ENCODE data around the gene DPEP1.
"Not testable (repeated sequence)": the region's sequence is repeated elsewhere in the genome, so short reads cannot be mapped to it uniquely, and the experiment has no call there.

The DPEP1 gene

GRCh38 chr16:89570342-89570923, 43.0 kb upstream of the DPEP1 start:
- Histone ChIP-seq H4K20me1 (ENCODE audit: insufficient read depth, low read length, poor library complexity, severe bottlenecking) (peaks cover 9% of the 10 kb centered on the region), H3K9me3 (ENCODE audit: insufficient read depth, low read depth, low read length) (no peaks in the 10 kb centered on the region), H3K4me1 (ENCODE audit: insufficient read depth, low read length, poor library complexity, severe bottlenecking) (no peaks in the 10 kb centered on the region), H3K9me2 (replicated peaks; ENCODE audit: low read depth, low read length) (no peaks in the 10 kb centered on the region), H3K27me3 (ENCODE audit: insufficient read depth, low read length, poor library complexity, severe bottlenecking) (no peaks in the 10 kb centered on the region), H3K4me3 (ENCODE audit: low read length, poor library complexity, severe bottlenecking) (no peak overlapping the region), H3K9ac (ENCODE audit: low read depth, low read length, poor library complexity, severe bottlenecking) (no peak overlapping the region), H3K36me3 (ENCODE audit: insufficient read depth, low read length) (no peaks in the 10 kb centered on the region), H3F3A (ENCODE audit: low read depth) (no peaks in the 10 kb centered on the region), H2AFZ (ENCODE audit: low read length) (no peak overlapping the region), H3K79me2 (ENCODE audit: insufficient read depth, low read length) (peaks cover 4% of the 10 kb centered on the region; the same call in 1 of the 2 replicates), H3K4me2 (ENCODE audit: low read depth, low read length, poor library complexity, severe bottlenecking) (no peak overlapping the region)
- no peak for TF ChIP-seq CTCF (conservative IDR thresholded peaks at IDR 0.05; ENCODE audit: low read length)
- TF ChIP-seq EZH2phosphoT487 (IDR thresholded peaks at IDR 0.05; ENCODE audit: borderline replicate concordance): no peak

GRCh38 chr16:89570983-89571598, 42.4 kb upstream of the DPEP1 start:
- H3K79me2 ChIP-seq (ENCODE audit: insufficient read depth, low read length); H3K9ac ChIP-seq (ENCODE audit: low read depth, low read length, poor library complexity, severe bottlenecking); H3K4me2 ChIP-seq (ENCODE audit: low read depth, low read length, poor library complexity, severe bottlenecking); H3K4me3 ChIP-seq (ENCODE audit: low read length, poor library complexity, severe bottlenecking); H4K20me1 ChIP-seq (ENCODE audit: insufficient read depth, low read length, poor library complexity, severe bottlenecking); H3F3A ChIP-seq (ENCODE audit: low read depth); H3K27me3 ChIP-seq (ENCODE audit: insufficient read depth, low read length, poor library complexity, severe bottlenecking); H3K9me3 ChIP-seq (ENCODE audit: insufficient read depth, low read depth, low read length); H3K4me1 ChIP-seq (ENCODE audit: insufficient read depth, low read length, poor library complexity, severe bottlenecking); H2AFZ ChIP-seq (ENCODE audit: low read length); H3K9me2 ChIP-seq (replicated peaks; ENCODE audit: low read depth, low read length); H3K36me3 ChIP-seq (ENCODE audit: insufficient read depth, low read length): not testable (repeated sequence)

GRCh38 chr16:89571636-89572035, 41.8 kb upstream of the DPEP1 start:
- Histone ChIP-seq H3K4me2 (ENCODE audit: low read depth, low read length, poor library complexity, severe bottlenecking) (no peak overlapping the region), H3K4me3 (ENCODE audit: low read length, poor library complexity, severe bottlenecking) (no peak overlapping the region), H3K9me3 (ENCODE audit: insufficient read depth, low read depth, low read length) (no peaks in the 10 kb centered on the region), H3K9me2 (replicated peaks; ENCODE audit: low read depth, low read length) (no peaks in the 10 kb centered on the region), H3K36me3 (ENCODE audit: insufficient read depth, low read length) (no peaks in the 10 kb centered on the region), H3K9ac (ENCODE audit: low read depth, low read length, poor library complexity, severe bottlenecking) (no peak overlapping the region), H2AFZ (ENCODE audit: low read length) (no peak overlapping the region), H3K27me3 (ENCODE audit: insufficient read depth, low read length, poor library complexity, severe bottlenecking) (no peaks in the 10 kb centered on the region), H3F3A (ENCODE audit: low read depth) (no peaks in the 10 kb centered on the region), H3K79me2 (ENCODE audit: insufficient read depth, low read length) (no peaks in the 10 kb centered on the region), H3K4me1 (ENCODE audit: insufficient read depth, low read length, poor library complexity, severe bottlenecking) (no peaks in the 10 kb centered on the region), H4K20me1 (ENCODE audit: insufficient read depth, low read length, poor library complexity, severe bottlenecking) (peaks cover 3% of the 10 kb centered on the region)
- TF ChIP-seq EZH2phosphoT487 (IDR thresholded peaks at IDR 0.05; ENCODE audit: borderline replicate concordance): no peak
- no peak for TF ChIP-seq CTCF (conservative IDR thresholded peaks at IDR 0.05; ENCODE audit: low read length)

GRCh38 chr16:89572073-89572484, 41.4 kb upstream of the DPEP1 start:
- Histone ChIP-seq H3K9ac (ENCODE audit: low read depth, low read length, poor library complexity, severe bottlenecking) (no peak overlapping the region), H3F3A (ENCODE audit: low read depth) (no peaks in the 10 kb centered on the region), H3K27me3 (ENCODE audit: insufficient read depth, low read length, poor library complexity, severe bottlenecking) (no peaks in the 10 kb centered on the region), H3K4me2 (ENCODE audit: low read depth, low read length, poor library complexity, severe bottlenecking) (no peak overlapping the region), H3K79me2 (ENCODE audit: insufficient read depth, low read length) (no peaks in the 10 kb centered on the region), H3K4me1 (ENCODE audit: insufficient read depth, low read length, poor library complexity, severe bottlenecking) (no peaks in the 10 kb centered on the region), H3K9me2 (replicated peaks; ENCODE audit: low read depth, low read length) (no peaks in the 10 kb centered on the region), H2AFZ (ENCODE audit: low read length) (no peak overlapping the region), H3K36me3 (ENCODE audit: insufficient read depth, low read length) (no peaks in the 10 kb centered on the region), H3K4me3 (ENCODE audit: low read length, poor library complexity, severe bottlenecking) (no peak overlapping the region), H4K20me1 (ENCODE audit: insufficient read depth, low read length, poor library complexity, severe bottlenecking) (no peaks in the 10 kb centered on the region), H3K9me3 (ENCODE audit: insufficient read depth, low read depth, low read length) (no peaks in the 10 kb centered on the region)
- TF ChIP-seq CTCF (conservative IDR thresholded peaks at IDR 0.05; ENCODE audit: low read length): no peak
- TF ChIP-seq EZH2phosphoT487 (IDR thresholded peaks at IDR 0.05; ENCODE audit: borderline replicate concordance): no peak
